SH-SY5Y (cell line): ENCODE data around the gene RAD23B.

Source experiments
- GATA2 ChIP-seq: IDR thresholded peaks from 2 replicates; pipeline ENCODE4 v1.6.1; 2011; ENCODE audit warnings: mild to moderate bottlenecking, low read depth, low read length
- GATA3 ChIP-seq: IDR thresholded peaks from 2 replicates; pipeline ENCODE4 v1.6.1; 2011; ENCODE audit warnings: low read depth, mild to moderate bottlenecking, low read length, moderate library complexity

The RAD23B gene

DNA sequence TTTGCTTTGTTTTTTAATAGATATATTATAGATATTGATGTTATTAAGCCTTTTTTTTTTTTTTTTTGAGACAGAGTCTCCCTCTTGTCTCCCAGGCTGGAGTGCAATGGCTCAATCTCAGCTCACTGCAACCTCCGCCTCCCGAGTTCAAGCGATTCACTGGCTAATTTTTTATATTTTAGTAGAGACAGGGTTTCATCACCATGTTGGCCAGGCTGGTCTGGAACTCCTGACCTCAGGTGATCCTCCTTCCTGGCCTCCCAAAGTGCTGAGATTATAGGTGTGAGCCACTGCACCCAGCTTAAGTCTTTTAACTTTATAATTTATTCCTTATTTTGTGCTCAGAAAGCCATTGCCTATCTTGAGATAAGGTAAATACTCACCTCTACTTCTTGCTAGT, 24.2 kb upstream of the RAD23B start:
- TF ChIP-seq GATA3 (no peak), GATA2 (no peak)

DNA sequence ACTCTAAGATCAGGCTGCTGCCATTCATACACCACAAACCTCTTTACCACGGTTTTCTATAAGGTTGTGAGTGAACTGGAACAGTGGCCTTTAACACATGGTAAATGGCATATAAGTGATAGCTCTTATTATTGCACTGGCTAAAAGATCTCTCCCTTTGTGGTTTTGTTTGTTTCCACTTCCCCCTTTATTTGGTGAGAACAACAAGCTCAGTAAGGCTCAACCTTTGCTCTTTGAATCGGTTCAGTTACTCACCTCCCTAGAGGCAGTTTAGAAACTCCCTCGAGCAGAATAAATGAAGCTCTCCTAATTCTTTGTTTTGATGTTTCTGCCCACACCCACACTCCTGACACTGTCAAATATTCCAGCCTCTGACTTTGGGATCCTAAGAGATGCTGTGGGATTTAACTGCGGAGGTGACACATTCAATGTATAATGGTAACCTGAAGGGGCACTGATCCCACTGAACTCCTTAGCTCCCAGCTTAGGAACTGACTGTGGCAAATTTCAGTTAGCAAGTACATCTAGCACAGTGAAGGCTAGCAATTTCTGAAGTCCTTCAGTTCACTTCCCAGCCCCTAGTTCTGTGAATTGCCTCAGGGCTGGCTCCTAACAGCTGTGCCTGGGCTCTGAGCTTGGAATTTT, 22.5 kb upstream of the RAD23B start:
- no peak for TF ChIP-seq GATA3
- TF ChIP-seq GATA2: no peak

- TF ChIP-seq GATA2: no peak
- no peak for TF ChIP-seq GATA3
These were observed 22.0 kb upstream of the RAD23B start for GRCh38 chr9:107261106-107261505.

DNA sequence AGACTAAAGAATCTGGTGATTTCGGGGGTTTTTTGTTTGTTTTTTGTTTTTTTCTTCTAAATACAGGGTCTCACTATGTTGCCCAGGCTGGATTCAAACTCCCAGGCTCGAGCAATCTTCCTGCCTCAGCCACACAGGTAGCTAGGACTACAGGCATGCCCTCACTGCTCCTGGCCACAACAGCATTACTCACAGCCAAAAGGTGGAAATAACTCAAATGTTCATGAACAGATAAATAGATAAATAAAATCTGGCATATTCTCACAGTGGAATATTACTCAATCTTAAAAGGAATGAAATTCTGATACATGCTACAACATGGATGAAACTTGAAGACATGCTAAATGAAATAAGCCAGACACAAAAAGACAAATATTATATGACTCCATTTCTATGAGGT, 19.8 kb upstream of the RAD23B start:
- no peak for TF ChIP-seq GATA2
- TF ChIP-seq GATA3: no peak

DNA sequence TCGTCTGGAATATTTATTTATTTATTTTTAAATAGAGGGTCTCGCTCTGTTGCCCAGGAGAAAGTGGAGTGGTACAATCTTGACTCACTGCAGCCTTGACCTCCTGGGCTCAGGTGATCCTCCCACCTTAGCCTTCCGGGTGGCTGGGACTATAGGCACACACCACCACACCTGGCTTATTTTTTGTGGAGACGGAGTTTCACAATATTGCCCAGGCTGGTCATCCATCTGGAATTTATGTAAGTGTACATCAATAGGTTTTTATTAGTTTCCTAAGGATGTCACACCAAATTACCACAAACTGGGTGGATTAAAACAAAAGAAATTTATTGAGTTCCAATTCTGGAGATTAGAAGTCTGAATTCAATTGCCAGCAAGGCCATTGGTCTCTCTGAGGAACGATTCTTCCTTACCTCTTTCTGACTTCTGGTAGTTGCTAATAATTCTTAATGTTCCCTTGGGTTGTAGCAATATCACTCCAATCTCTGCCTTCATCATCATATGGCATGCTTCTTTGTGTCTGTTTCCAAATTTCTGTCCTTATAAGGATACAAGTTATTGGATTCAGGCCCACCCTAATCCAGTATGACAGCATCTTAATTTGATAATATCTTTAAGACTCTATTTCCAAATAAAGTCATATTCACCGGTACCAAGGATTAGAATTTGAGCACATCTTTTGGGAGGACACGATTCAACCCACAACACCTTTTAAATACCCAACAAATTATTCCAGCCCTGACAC, 16.3 kb upstream of the RAD23B start:
- TF ChIP-seq GATA2 (no peak), GATA3 (no peak)

DNA sequence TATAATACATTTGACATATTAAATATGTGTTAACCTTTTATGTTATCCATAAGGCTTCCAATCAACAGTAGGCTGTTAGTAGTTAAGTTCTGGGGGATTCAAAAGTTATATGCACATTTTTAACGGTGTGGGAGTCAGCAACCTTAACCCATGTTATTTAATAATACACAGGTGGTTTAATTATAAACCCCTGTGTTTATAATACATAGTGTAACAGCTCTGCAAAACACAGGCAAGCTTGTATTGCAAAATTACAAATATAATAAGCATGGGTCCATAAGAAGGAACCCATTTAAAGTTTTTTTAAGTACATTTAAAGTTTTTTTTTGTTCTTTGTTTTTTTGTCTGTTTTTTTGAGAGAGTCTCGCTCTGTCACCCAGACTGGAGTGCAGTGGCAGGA, 14.5 kb upstream of the RAD23B start:
- TF ChIP-seq GATA2 (no peak), GATA3 (no peak)

GRCh38 chr9:107269254-107269653, 13.8 kb upstream of the RAD23B start:
- TF ChIP-seq GATA2 (no peak), GATA3 (no peak)

DNA sequence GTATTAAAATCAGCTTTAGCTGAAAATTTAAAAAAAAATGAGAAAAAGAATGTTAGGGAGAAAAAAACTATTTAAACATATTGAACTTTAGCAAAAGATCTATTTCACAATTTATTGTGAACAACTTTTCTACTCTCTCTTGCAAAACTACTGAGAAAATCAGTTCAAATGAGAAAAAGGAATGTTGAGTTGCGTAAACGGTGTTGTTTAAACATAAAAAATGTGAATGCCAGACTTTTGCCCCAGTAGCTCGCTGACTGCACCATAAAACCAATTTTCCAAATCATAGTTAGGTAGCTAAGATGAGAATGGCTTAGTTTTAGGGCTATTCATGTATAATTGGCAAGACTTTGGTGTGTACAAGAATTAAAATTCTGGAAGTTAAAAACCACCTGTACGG, 13.4 kb upstream of the RAD23B start:
- TF ChIP-seq GATA3 (no peak), GATA2 (no peak)

GRCh38 chr9:107270082-107270481, 13.0 kb upstream of the RAD23B start:
- TF ChIP-seq GATA2: no peak
- TF ChIP-seq GATA3: no peak

- TF ChIP-seq GATA2: no peak
- TF ChIP-seq GATA3: no peak
These were observed 12.5 kb upstream of the RAD23B start for GRCh38 chr9:107270580-107270979.

- TF ChIP-seq GATA3: no peak
- no peak for TF ChIP-seq GATA2
These were observed 9.4 kb upstream of the RAD23B start for GRCh38 chr9:107273634-107274033.

GRCh38 chr9:107274096-107274495, 9.0 kb upstream of the RAD23B start:
- TF ChIP-seq GATA3 (no peak), GATA2 (no peak)

DNA sequence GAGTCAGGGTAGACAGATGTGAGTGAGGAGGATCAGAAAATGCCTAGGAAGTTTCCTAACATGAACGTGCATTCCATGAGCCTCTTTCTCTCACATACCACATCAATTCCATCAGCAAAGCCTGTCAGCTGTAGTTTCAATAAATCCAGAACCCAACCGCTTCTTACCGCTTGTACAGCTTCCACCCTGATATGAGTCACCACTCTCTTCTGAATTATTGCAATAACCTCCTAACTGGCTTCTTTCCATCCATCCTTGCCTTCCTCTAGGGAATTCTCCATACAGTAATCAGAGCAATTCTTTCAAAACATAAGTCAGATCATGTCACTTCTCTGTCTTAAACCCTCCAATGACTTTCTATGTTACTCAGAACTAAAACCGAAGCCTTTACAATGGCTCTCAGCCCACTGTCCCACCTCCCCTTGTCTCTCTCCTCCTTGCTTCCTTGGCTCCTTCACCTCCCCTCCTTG, 8.1 kb upstream of the RAD23B start:
- TF ChIP-seq GATA2 (no peak), GATA3 (no peak)

DNA sequence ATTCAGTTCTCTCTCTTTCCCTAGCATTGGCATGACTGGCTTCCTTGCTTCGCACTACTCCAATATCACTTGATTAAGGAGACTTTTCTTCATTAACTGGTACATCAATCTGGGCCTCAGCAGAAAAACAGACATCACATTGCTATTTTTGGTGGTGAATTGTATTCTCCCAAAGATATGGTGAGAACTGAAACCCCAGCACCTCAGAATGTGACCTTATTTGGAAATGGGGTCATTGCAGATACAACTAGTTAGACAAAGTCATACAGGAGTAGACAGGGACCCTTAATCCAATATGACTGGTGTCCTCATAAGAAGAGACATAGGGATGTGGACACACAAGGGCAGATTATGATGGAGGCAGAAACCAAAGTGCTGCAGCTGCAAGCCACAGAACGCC, 7.5 kb upstream of the RAD23B start:
- TF ChIP-seq GATA2 (no peak), GATA3 (no peak)
